DMS114 treated with DMSO at 0.1 percent for 48 hours (cell line): ENCODE results near the gene LSMEM2.
"Not testable (repeated sequence)": the region's sequence is repeated elsewhere in the genome, so short reads cannot be mapped to it uniquely, and the experiment has no call there.

Experiments used
- DNase-seq: peaks from one replicate; lab custom pipeline; 2025; ENCODE audit not compliant: unreplicated experiment; lab: John Stamatoyannopoulos, UW

LSMEM2 gene

DNA sequence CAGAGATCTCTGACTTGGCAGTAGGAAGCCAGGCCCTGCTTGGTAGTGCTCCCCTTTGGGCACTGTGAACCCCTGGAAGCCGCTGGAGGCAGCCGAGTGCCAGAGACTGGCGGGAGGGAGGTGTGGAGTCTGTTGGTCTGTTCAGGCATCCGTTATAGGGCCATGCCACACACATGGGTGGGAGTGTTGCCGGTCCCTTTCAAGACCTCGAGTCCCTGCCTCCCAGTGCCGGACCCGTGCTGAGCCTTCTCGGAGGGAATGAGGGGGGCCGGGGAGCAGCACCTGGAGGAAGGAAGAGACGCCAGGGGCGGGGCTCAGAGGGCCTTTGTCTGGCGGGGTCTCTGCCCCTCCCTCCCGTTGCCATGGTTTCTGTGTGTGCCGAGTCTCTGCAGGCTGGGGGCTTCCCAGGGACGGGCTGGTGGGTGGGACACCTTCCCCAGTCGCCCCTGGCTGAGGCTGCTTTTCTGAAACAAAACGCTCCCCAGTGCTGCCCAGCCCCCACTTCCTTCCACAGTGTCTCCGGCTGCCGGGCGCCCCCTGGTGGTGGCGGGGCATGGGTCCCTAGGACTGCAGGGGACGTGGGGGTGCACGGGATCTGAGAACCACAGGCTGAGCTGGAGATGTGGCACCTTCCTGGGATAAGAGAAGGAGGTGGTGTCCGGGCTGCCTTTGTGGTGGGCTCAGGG is 32.9 kb upstream of the LSMEM2 start:
- peak; percentile 46 for DNase-seq

GRCh38 chr3:50246517-50246954 is 32.4 kb upstream of the LSMEM2 start:
- no peak for DNase-seq

- DNase-seq = no peak
Observed at GRCh38 chr3:50248387-50248786, 30.5 kb upstream of the LSMEM2 start.

DNA sequence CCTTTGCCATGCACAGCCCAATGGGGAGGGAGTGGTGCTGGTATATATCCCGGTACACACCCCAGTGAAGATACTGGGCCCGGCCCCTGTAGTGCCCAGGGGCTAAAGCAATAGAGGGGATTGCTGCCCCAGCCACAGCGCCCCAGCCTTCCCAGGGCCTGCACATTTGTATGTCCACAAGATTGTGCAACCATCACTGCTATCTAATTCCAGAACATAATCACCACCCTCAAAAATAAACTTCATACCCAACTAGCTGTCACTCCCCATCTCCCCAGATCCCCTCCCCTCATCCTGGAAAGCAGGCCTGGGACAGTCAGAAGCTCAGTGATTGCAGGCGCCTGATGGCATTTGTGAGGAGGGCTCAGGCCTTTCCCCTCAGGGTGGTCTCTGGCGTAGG is 29.4 kb upstream of the LSMEM2 start:
- DNase-seq = no peak

DNA sequence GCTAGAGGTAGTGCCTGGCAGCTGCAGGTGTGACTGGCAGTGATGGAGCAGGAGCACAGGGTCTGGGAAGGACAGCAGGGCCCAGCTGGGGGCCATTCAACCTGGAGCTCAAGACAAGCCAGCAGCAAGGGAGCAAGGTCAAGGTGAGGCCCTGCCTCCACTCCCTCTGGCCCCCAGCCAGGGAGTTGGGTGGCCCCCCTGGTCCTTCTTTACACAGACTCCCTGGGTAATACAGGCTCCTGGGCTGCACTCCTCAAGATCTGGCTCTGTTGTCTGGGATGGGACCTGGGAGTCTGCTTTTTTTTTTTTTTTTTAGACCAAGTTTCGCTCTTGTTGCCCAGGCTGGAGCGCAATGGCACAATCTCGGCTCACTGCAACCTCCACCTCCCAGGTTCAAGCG is 28.4 kb upstream of the LSMEM2 start:
- DNase-seq = no peak

- no peak for DNase-seq
Observed at GRCh38 chr3:50251220-50251619, 27.7 kb upstream of the LSMEM2 start.

GRCh38 chr3:50254577-50255250 is 24.2 kb upstream of the LSMEM2 start:
- DNase-seq = no peak

GRCh38 chr3:50255251-50255615 is 23.7 kb upstream of the LSMEM2 start:
- no peak for DNase-seq

DNA sequence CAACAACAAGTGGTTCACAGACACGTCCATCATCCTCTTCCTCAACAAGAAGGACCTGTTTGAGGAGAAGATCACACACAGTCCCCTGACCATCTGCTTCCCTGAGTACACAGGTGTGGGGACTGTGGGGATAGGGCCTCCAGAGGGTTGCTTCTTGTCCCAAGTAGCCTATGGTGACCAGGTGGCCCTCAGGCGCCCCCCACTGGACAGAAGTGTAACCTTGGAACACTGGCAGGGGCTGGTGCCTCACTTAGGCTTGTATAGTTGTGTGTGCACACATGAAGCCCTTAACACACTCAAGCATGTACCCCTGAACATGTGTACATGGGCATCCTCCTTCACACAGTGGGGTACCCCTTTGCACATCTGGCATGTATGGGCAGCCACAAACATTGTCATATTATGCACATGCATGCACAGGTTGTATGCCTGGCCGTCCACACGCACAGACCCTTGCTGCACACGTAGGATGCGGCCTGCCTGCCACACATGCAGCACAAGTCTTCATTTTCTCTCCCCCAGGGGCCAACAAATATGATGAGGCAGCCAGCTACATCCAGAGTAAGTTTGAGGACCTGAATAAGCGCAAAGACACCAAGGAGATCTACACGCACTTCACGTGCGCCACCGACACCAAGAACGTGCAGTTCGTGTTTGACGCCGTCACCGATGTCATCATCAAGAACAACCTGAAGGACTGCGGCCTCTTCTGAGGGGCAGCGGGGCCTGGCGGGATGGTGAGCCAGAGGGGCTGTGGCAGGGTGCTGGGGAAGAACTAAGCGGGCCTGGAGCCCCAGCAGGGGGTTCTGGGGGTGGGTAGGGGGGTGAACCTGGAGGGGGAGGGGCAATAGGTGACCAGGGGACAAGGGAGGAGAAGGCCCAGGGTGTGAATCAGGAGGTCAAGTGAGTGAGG is 21.7 kb upstream of the LSMEM2 start:
- peak; percentile 14 for DNase-seq

- no peak for DNase-seq
Observed at GRCh38 chr3:50258029-50258680, 20.7 kb upstream of the LSMEM2 start.

DNA sequence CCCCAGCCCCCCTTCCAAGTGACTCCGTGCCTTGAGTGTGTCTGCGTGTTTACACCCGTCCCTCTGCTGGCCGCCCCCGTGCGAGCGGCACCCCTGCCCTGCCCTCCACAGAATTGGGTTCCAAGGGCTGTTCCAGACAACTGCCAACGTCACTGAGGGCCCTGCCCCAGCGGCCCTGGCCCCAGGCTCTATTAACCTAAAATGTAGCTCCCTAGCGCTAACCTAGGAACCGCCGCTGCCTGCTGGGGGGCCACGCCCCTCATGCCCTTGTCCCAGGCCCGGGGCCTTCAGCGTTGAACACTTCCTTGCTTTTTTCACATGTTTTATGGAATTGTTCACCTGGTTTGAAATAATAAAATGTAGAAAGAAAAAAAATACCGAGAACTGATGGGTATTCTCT is 19.9 kb upstream of the LSMEM2 start:
- no peak for DNase-seq

DNA sequence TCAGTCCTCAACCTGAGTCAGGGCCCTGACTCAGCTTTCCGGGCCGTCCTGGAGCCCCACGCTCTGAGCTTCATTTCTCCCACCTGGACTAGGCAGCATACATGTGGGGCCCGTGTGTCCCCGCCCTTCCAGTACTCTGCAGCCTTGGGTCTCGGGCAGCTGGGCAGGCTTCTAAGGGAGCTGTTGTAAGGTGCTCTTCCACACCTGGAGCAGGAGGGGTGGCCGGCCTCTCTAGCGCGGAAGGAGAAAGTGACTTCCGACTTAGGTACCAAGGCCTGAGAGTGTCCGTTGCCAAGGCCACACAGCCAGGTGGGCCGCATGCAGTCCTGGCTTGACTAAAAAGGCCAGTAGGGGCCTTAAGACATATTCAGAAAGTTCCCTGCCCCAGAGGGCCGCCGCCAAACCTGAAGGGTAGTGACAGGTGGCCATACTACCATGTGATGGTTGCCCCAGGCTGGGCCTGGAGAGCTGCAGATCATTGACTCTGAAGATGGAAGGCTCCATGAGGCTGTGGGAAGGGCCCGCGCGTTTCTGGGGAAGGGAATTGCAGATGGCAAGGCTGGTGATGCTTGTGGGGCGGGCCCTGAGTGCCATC is 19.4 kb upstream of the LSMEM2 start:
- DNase-seq = no peak

GRCh38 chr3:50260027-50260941 is 18.6 kb upstream of the LSMEM2 start:
- peak; percentile 68 for DNase-seq

GRCh38 chr3:50260942-50261441 is 17.9 kb upstream of the LSMEM2 start:
- DNase-seq = no peak

DNA sequence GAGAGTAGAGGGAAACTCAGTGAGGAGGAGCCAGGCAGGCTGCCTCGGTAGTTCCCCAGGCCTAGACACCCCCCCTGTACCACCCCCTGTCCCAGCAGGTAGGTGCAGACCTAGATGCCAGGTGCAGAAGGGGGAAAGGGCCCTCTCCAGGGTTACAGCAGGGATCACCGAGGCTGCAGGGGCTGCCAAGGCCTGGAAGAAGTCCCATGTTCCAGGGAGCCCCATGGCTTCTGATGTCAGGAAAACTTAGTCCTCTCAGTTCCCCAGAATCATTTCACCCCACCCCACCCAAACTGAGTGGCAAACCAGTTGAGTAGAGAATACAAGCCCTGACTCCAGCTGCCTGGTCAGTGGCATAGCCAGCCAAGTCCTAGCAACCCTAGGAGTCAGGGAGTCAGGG is 17.4 kb upstream of the LSMEM2 start:
- no peak for DNase-seq

GRCh38 chr3:50262200-50262599 is 16.7 kb upstream of the LSMEM2 start:
- DNase-seq = not testable (repeated sequence)

GRCh38 chr3:50262778-50263177 is 16.1 kb upstream of the LSMEM2 start:
- DNase-seq = no peak

- DNase-seq = no peak
Observed at GRCh38 chr3:50263478-50264382, 15.2 kb upstream of the LSMEM2 start.
